ENCODE data around the gene LMBRD2. TPM values are rescaled to one million over a fixed set of nuclear protein-coding genes. Genes with fewer than 3 reads are reported as not detected.
A peak's percentile ranks its signal among the peaks of the same experiment; 100 is the strongest.

The LMBRD2 gene
- total RNA-seq, 1 experiment from 2014 or later = 6.4 TPM

DNA sequence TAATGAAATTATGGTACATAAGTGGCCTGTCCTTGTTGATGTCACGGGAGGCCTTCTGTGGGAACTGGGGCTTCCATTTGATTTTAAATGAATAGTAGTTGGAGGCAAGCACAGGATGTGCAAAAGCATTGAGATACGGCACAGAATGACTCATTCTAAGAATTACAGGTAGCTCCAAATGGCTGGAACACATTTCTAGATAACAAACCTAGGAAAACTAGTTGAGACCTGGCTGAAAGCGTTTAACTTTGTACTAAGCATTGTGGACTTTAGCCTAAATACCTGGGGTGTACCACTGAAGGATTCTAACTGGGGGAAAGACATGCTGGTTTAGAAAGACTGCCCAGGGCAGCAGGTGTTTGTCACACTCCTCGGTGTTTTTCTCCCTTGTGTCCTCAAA, 9.7 kb upstream of the LMBRD2 start:
- ChIA-PET POLR2A (ENCODE audit: low non-redundant PET) (no interaction called here), CTCF (interaction anchor here (0.6 kb wide), 1 partner anchor 82 kb away, joined by 11 read pairs; no protein-coding TSS in a partner anchor)
- Histone ChIP-seq H3K27me3 (replicated peaks; ENCODE audit: insufficient read depth, low read depth, low read length, poor library complexity) (no peaks in the 10 kb centered on the region), H3K9me3 (ENCODE audit: low read depth, low read length, poor library complexity, severe bottlenecking) (no peaks in the 10 kb centered on the region), H3K27ac (ENCODE audit: low read depth, low read length, poor library complexity, severe bottlenecking) (no peak overlapping the region), H3K4me1 (ENCODE audit: insufficient read depth, low read length, poor library complexity, severe bottlenecking) (peaks cover 50% of the 10 kb centered on the region), H3K4me3 (ENCODE audit: low read depth, low read length, poor library complexity, severe bottlenecking) (no peak overlapping the region), H3K36me3 (ENCODE audit: insufficient read depth, low read length, poor library complexity, severe bottlenecking) (peaks cover 92% of the 10 kb centered on the region)
- BruUV-seq (replicated peaks) = no TSS peak
- no peak for DNase-seq (ENCODE audit: low spot score)
- intact Hi-C loops (cut with micrococcal nuclease; ENCODE audit: unreplicated experiment) = no loop called here
- TF ChIP-seq, protein P1, sequence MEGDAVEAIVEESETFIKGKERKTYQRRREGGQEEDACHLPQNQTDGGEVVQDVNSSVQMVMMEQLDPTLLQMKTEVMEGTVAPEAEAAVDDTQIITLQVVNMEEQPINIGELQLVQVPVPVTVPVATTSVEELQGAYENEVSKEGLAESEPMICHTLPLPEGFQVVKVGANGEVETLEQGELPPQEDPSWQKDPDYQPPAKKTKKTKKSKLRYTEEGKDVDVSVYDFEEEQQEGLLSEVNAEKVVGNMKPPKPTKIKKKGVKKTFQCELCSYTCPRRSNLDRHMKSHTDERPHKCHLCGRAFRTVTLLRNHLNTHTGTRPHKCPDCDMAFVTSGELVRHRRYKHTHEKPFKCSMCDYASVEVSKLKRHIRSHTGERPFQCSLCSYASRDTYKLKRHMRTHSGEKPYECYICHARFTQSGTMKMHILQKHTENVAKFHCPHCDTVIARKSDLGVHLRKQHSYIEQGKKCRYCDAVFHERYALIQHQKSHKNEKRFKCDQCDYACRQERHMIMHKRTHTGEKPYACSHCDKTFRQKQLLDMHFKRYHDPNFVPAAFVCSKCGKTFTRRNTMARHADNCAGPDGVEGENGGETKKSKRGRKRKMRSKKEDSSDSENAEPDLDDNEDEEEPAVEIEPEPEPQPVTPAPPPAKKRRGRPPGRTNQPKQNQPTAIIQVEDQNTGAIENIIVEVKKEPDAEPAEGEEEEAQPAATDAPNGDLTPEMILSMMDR (conservative IDR thresholded peaks at IDR 0.05; ENCODE audit: low read depth, low read length) = no peak
- TF ChIP-seq EZH2 (IDR thresholded peaks at IDR 0.05; ENCODE audit: borderline replicate concordance, low read depth, low read length, poor library complexity, severe bottlenecking) = no peak

DNA sequence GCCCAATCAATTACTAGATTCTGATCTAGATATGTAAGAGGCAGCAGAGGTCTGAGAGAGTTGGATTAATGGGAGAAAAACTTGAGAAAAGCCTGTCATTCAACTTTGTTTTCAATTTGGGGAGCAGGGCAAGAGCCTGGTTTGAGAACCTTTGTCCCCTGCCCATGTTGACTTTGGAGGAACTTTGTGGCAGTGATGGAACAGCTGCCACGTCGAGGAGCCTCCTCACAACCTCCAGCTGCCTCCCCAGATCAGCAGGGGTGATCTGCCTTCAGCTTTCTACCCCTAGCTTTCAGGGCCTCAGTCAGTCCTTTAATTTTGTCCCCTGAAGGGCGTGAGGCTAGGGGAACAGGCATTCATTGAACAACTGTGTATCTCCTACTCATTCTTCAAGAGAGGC, 8.9 kb upstream of the LMBRD2 start:
- Histone ChIP-seq H3K4me3 (ENCODE audit: low read depth, low read length, poor library complexity, severe bottlenecking) (no peak overlapping the region), H3K4me1 (ENCODE audit: insufficient read depth, low read length, poor library complexity, severe bottlenecking) (peaks cover 57% of the 10 kb centered on the region), H3K27me3 (replicated peaks; ENCODE audit: insufficient read depth, low read depth, low read length, poor library complexity) (no peaks in the 10 kb centered on the region), H3K36me3 (ENCODE audit: insufficient read depth, low read length, poor library complexity, severe bottlenecking) (peaks cover 92% of the 10 kb centered on the region), H3K27ac (ENCODE audit: low read depth, low read length, poor library complexity, severe bottlenecking) (peak overlapping the region; percentile 48), H3K9me3 (ENCODE audit: low read depth, low read length, poor library complexity, severe bottlenecking) (no peaks in the 10 kb centered on the region)
- no TSS peak for BruUV-seq (replicated peaks)
- no peak for DNase-seq (ENCODE audit: low spot score)
- TF ChIP-seq EZH2 (IDR thresholded peaks at IDR 0.05; ENCODE audit: borderline replicate concordance, low read depth, low read length, poor library complexity, severe bottlenecking) = no peak
- TF ChIP-seq, protein P1 (conservative IDR thresholded peaks at IDR 0.05; ENCODE audit: low read depth, low read length) = no peak
- ChIA-PET CTCF (no interaction called here), POLR2A (ENCODE audit: low non-redundant PET) (no interaction called here)
- intact Hi-C loops (cut with micrococcal nuclease; ENCODE audit: unreplicated experiment) = no loop called here

- ChIA-PET POLR2A (ENCODE audit: low non-redundant PET) (interaction anchor here (0.6 kb wide), 1 partner anchor 90 kb away, joined by 13 read pairs; no protein-coding TSS in a partner anchor), CTCF (interaction anchor here (0.7 to 1.0 kb wide), 2 partner anchors 79 to 532 kb away, joined by 3 to 7 read pairs; no protein-coding TSS in a partner anchor)
- Histone ChIP-seq H3K9me3 (ENCODE audit: low read depth, low read length, poor library complexity, severe bottlenecking) (no peaks in the 10 kb centered on the region), H3K4me1 (ENCODE audit: insufficient read depth, low read length, poor library complexity, severe bottlenecking) (peaks cover 75% of the 10 kb centered on the region), H3K36me3 (ENCODE audit: insufficient read depth, low read length, poor library complexity, severe bottlenecking) (peaks cover 89% of the 10 kb centered on the region), H3K27me3 (replicated peaks; ENCODE audit: insufficient read depth, low read depth, low read length, poor library complexity) (no peaks in the 10 kb centered on the region), H3K27ac (ENCODE audit: low read depth, low read length, poor library complexity, severe bottlenecking) (peak overlapping the region; percentile 89), H3K4me3 (ENCODE audit: low read depth, low read length, poor library complexity, severe bottlenecking) (peak overlapping the region; percentile 17)
- intact Hi-C loops (cut with micrococcal nuclease; ENCODE audit: unreplicated experiment) = loop anchor here (5.0 to 10.0 kb wide), 2 partner anchors 81 to 717 kb away; partner anchors contain the start of gene NIPBL
- no TSS peak for BruUV-seq (replicated peaks)
- no peak for TF ChIP-seq EZH2 (IDR thresholded peaks at IDR 0.05; ENCODE audit: borderline replicate concordance, low read depth, low read length, poor library complexity, severe bottlenecking)
- TF ChIP-seq, protein P1 (conservative IDR thresholded peaks at IDR 0.05; ENCODE audit: low read depth, low read length) = no peak
- DNase-seq (ENCODE audit: low spot score) = peak; percentile 87
Observed at GRCh38 chr5:36158144-36158543, 6.5 kb upstream of the LMBRD2 start.
